Measurements from ENCODE around the gene REEP5. TPM values are rescaled to one million over a fixed set of nuclear protein-coding genes. Genes with fewer than 3 reads are reported as not detected.

Gene REEP5
- total RNA-seq, 1 experiment from 2014 or later: 112 TPM

DNA sequence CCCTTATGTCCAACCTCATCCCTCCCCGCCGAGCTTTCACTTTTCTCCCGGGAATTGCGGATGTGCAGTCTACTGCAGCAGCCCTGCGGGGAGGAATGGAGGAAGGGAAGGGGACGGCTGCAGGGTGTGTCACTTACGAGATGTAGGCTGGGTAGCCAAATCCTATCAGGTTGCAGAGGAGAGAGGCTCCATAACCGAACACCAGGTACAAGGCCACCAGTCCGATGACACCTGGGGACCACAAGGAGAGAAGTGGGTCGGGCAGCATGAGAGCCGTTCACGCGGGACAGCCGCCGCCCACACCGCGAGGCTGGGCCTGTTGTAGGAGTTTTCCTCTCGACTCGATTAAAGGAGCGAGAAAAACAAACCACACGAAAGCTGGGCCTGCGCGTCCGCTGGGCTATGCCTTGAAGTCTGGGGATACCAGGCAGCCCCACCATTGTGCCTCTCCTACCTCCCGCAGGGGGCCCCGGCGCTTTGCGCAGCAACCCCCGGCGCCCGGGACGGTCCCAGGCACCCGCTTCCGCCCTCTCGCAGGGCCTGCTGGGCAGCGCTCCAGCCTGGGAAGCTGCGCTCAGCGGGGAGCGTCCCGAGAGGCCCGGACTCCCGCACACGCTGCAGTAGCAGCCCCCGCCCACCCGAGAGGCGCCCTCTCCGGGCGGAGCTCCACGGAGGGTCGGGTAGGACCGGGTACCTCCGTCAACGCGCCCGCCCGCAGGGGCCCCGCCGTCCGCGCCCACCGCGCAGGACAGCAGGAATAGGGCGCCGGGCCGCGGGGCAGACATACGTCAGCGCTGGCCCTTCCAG, 798 bp downstream of the REEP5 start:
- POLR2A ChIA-PET: interaction anchor here (0.6 to 2.3 kb wide), 4 partner anchors 45 to 1633 kb away, joined by 3 to 13 read pairs (median 4); partner anchors contain the start of gene DCP2
- no peaks in the 10 kb centered on the region for H3K27me3 ChIP-seq (ENCODE audit: control insufficient read depth, insufficient read depth, low read length)
- DNase-seq (ENCODE audit: low read depth, low spot score): no peak
- peak overlapping the region; percentile 89 for H3K27ac ChIP-seq (ENCODE audit: low read length)
- no peaks in the 10 kb centered on the region for H3K9me3 ChIP-seq (ENCODE audit: control insufficient read depth, insufficient read depth, low read depth, low read length)
- CTCF ChIA-PET: interaction anchor here (0.6 kb wide), 1 partner anchor 27 kb away, joined by 3 read pairs; no protein-coding TSS in a partner anchor
- peak; percentile 63 for TF ChIP-seq SIN3A (IDR thresholded peaks at IDR 0.05; ENCODE audit: borderline replicate concordance, insufficient read depth, low read depth, low read length)
- TF ChIP-seq, protein P1, sequence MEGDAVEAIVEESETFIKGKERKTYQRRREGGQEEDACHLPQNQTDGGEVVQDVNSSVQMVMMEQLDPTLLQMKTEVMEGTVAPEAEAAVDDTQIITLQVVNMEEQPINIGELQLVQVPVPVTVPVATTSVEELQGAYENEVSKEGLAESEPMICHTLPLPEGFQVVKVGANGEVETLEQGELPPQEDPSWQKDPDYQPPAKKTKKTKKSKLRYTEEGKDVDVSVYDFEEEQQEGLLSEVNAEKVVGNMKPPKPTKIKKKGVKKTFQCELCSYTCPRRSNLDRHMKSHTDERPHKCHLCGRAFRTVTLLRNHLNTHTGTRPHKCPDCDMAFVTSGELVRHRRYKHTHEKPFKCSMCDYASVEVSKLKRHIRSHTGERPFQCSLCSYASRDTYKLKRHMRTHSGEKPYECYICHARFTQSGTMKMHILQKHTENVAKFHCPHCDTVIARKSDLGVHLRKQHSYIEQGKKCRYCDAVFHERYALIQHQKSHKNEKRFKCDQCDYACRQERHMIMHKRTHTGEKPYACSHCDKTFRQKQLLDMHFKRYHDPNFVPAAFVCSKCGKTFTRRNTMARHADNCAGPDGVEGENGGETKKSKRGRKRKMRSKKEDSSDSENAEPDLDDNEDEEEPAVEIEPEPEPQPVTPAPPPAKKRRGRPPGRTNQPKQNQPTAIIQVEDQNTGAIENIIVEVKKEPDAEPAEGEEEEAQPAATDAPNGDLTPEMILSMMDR (IDR thresholded peaks at IDR 0.05): no peak
- BruUV-seq (replicated peaks): no TSS peak
- peak overlapping the region; percentile 89 to 92 for H3K4me3 ChIP-seq (ENCODE audit: low read depth in 2 of 2, low read length in 2 of 2)
- peak; percentile 79 for ATAC-seq
- intact Hi-C loops (cut with micrococcal nuclease; ENCODE audit: unreplicated experiment): loop anchor here (5.0 kb wide), 1 partner anchor 36 kb away; no protein-coding TSS in a partner anchor
- in situ Hi-C loops (cut with HindIII; ENCODE audit: low pct_unique_long_range_greater_than_20kb, low sequenced_read_pairs): no loop called here
- H3K4me1 ChIP-seq (ENCODE audit: control insufficient read depth, insufficient read depth, low read length): peaks cover 42% of the 10 kb centered on the region
- H3K36me3 ChIP-seq (ENCODE audit: control insufficient read depth, insufficient read depth, low read length): peaks cover 11% of the 10 kb centered on the region

DNA sequence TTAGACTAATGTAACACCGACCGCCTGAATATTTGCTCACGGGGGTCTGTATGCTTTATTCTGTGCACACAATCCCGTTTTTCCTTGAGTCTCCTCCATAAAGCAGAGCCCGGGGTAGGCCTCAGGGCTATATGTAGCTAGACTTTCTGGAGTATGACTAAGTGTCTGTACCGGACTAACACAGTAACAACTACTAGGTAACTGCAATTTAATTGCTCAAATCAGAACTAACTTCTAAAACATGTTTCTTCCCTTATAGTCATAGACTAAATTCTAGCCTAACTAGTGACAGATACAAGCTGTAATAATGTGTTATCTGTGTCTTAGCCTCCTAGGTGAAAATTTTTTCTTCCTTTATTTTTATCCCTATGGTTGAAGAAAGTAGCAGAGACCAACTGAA, 2.1 kb downstream of the REEP5 start:
- CTCF ChIA-PET: no interaction called here
- Histone ChIP-seq H3K27ac (ENCODE audit: low read length) (peak overlapping the region; percentile 89; the same call in 1 of the 2 replicates), H3K4me1 (ENCODE audit: control insufficient read depth, insufficient read depth, low read length) (peaks cover 49% of the 10 kb centered on the region), H3K36me3 (ENCODE audit: control insufficient read depth, insufficient read depth, low read length) (peaks cover 22% of the 10 kb centered on the region), H3K4me3 (ENCODE audit: low read depth in 2 of 2, low read length in 2 of 2) (peak overlapping the region in 1 of 2 experiments; percentile 92; a peak in 2 of 4 replicates), H3K9me3 (ENCODE audit: control insufficient read depth, insufficient read depth, low read depth, low read length) (no peaks in the 10 kb centered on the region), H3K27me3 (ENCODE audit: control insufficient read depth, insufficient read depth, low read length) (no peaks in the 10 kb centered on the region)
- TF ChIP-seq POLR2AphosphoS5 (IDR thresholded peaks at IDR 0.05; ENCODE audit: low read depth, low read length): no peak
- TF ChIP-seq, protein P1 (IDR thresholded peaks at IDR 0.05): no peak
- TF ChIP-seq, protein P2, sequence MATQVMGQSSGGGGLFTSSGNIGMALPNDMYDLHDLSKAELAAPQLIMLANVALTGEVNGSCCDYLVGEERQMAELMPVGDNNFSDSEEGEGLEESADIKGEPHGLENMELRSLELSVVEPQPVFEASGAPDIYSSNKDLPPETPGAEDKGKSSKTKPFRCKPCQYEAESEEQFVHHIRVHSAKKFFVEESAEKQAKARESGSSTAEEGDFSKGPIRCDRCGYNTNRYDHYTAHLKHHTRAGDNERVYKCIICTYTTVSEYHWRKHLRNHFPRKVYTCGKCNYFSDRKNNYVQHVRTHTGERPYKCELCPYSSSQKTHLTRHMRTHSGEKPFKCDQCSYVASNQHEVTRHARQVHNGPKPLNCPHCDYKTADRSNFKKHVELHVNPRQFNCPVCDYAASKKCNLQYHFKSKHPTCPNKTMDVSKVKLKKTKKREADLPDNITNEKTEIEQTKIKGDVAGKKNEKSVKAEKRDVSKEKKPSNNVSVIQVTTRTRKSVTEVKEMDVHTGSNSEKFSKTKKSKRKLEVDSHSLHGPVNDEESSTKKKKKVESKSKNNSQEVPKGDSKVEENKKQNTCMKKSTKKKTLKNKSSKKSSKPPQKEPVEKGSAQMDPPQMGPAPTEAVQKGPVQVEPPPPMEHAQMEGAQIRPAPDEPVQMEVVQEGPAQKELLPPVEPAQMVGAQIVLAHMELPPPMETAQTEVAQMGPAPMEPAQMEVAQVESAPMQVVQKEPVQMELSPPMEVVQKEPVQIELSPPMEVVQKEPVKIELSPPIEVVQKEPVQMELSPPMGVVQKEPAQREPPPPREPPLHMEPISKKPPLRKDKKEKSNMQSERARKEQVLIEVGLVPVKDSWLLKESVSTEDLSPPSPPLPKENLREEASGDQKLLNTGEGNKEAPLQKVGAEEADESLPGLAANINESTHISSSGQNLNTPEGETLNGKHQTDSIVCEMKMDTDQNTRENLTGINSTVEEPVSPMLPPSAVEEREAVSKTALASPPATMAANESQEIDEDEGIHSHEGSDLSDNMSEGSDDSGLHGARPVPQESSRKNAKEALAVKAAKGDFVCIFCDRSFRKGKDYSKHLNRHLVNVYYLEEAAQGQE (IDR thresholded peaks at IDR 0.05; ENCODE audit: insufficient read depth in 1 of 2, low read depth in 2 of 2, low read length in 1 of 2): no peak
- no peak for TF ChIP-seq SIN3A (IDR thresholded peaks at IDR 0.05; ENCODE audit: borderline replicate concordance, insufficient read depth, low read depth, low read length)
- TF ChIP-seq TCF7L2 (IDR thresholded peaks at IDR 0.05; ENCODE audit: low read depth, low read length): no peak
- in situ Hi-C loops (cut with HindIII; ENCODE audit: low pct_unique_long_range_greater_than_20kb, low sequenced_read_pairs) (no loop called here), intact Hi-C loops (cut with micrococcal nuclease; ENCODE audit: unreplicated experiment) (loop anchor here (5.0 kb wide), 1 partner anchor 37 kb away; no protein-coding TSS in a partner anchor)
- ATAC-seq (no peak), DNase-seq (ENCODE audit: low read depth, low spot score) (no peak)
- BruUV-seq (replicated peaks): TSS peak; percentile 54
- POLR2A ChIA-PET: interaction anchor here (2.3 kb wide), 1 partner anchor 56 kb away, joined by 6 read pairs; the partner anchor contains the start of gene DCP2
